T-helper 1 cell treated with Interleukin-12 subunit alpha and Interleukin-12 subunit beta and Interleukin-4 antibody, amounts not matched to agents 30 μg/mL and 1 μg/mL, for 36 hours (primary cell): Measurements from ENCODE around the gene MPP2.
"Not testable (repeated sequence)": the region's sequence is repeated elsewhere in the genome, so short reads cannot be mapped to it uniquely, and the experiment has no call there.

ENCODE experiments used
- H3K27ac Mint-ChIP-seq: one replicate; pipeline ENCODE4 v1.8.0; 2021; ENCODE audit warnings: mild to moderate bottlenecking, mixed read lengths
- H3K27me3 Mint-ChIP-seq: one replicate; pipeline ENCODE4 v1.8.0; 2021; ENCODE audit warnings: low read depth, mixed read lengths
- H3K36me3 Mint-ChIP-seq: one replicate; pipeline ENCODE4 v1.8.0; 2021; ENCODE audit warnings: low read depth, mixed read lengths
- H3K4me1 Mint-ChIP-seq: one replicate; pipeline ENCODE4 v1.8.0; 2021; ENCODE audit warnings: low read depth, mixed read lengths
- H3K4me3 Mint-ChIP-seq: one replicate; pipeline ENCODE4 v1.8.0; 2021; ENCODE audit warnings: mild to moderate bottlenecking, moderate library complexity, mixed read lengths
- H3K9me3 Mint-ChIP-seq: one replicate; pipeline ENCODE4 v1.8.0; 2021; ENCODE audit warnings: mixed read lengths

MPP2 gene

DNA sequence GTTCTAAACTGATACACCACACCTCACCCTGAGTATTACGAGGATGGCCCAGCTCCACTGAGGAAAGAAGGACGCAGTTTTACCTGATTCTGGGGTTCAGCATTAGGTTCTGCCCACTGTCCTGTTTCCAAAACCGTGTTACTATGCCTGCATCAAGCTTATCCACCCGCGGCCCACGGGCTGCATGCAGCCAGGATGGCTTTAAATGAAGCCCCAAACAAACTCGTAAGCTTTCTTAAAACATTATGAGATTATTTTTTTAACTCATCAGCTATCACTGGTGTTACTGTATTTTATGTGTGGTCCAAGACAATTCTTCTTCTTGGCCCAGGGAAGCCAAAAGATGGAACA lies 64.4 kb downstream of the MPP2 start:
- H3K36me3 Mint-ChIP-seq: no peaks in the 10 kb centered on the region
- H3K4me1 Mint-ChIP-seq: no peaks in the 10 kb centered on the region
- no peak overlapping the region for H3K27ac Mint-ChIP-seq
- H3K9me3 Mint-ChIP-seq: no peaks in the 10 kb centered on the region
- H3K27me3 Mint-ChIP-seq: peaks cover 12% of the 10 kb centered on the region
- no peak overlapping the region for H3K4me3 Mint-ChIP-seq

DNA sequence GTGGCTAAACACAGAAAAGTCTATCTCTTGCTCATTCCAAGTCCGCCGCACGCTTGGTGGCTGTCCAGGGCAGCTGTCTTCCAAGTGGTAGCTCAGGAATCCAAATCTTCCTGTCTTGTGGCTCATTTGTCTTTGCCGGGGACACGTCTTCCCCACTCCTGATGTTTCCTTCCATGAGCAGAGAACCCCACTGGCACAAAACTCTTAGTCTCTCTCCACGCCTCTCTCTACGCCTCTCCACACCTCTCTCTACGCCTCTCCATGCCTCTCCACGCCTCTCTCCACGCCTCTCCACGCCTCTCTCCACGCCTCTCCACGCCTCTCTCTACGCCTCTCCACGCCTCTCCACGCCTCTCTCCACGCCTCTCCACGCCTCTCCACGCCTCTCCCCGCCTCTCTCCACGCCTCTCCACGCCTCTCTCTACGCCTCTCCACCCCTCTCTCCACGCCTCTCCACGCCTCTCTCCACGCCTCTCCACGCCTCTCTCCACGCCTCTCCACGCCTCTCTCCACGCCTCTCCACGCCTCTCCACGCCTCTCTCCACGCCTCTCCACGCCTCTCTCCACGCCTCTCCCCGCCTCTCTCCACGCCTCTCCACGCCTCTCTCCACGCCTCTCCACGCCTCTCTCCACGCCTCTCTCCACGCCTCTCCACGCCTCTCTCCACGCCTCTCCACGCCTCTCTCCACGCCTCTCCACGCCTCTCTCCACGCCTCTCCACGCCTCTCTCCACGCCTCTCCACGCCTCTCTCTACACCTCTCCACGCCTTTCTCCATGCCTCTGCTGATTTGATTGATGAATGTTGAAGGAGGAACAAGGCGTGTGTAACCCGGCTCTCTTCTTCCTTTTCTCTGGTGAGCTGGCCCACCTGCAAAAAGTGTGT lies 65.0 kb downstream of the MPP2 start:
- H3K9me3 Mint-ChIP-seq, H3K36me3 Mint-ChIP-seq, H3K27ac Mint-ChIP-seq, H3K4me3 Mint-ChIP-seq, H3K4me1 Mint-ChIP-seq: not testable (repeated sequence)
- H3K27me3 Mint-ChIP-seq: peaks cover 11% of the 10 kb centered on the region

DNA sequence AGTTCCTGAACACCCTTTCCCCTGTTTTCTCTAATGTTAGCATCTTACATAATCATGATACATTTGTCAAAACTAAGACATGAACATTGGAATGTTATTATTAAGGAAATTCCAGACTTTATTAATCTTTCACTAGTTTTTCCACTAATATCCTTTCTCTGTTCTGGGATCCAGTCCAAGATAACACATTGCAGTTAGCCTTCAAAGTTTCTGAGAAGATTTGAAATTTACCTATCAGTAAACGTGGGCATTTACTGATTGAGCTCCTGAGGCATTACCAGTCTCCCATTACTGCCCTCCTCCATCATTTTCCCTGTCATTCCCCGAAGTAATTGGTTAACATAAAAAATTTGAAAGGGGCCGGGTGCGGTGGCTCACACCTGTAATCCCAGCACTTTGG lies 66.1 kb downstream of the MPP2 start:
- Mint-ChIP-seq H3K9me3 (no peaks in the 10 kb centered on the region), H3K4me3 (no peak overlapping the region), H3K27me3 (peaks cover 11% of the 10 kb centered on the region), H3K36me3 (no peaks in the 10 kb centered on the region), H3K27ac (no peak overlapping the region), H3K4me1 (no peaks in the 10 kb centered on the region)

DNA sequence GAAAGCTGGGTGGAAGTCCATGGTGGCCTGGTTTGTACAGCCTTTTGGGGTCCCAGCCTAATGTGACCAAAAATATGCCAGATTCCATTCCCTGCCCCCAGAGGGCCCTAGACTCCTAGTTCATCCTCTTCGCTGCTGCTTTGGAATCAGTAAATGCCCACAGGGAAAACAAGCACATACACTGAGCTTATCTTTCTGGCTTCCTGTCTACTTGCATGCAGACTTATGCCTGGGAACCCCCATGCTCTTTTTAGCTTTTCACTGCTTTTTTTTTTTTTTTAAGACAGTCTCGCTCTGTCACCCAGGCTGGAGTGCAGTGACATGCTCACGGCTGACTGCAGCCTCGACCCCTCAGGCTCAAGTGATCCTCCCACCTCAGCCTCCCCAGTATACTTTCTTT lies 66.5 kb downstream of the MPP2 start:
- Mint-ChIP-seq H3K27me3 (peaks cover 16% of the 10 kb centered on the region), H3K27ac (no peak overlapping the region), H3K9me3 (no peaks in the 10 kb centered on the region), H3K4me3 (no peak overlapping the region), H3K4me1 (no peaks in the 10 kb centered on the region), H3K36me3 (no peaks in the 10 kb centered on the region)

DNA sequence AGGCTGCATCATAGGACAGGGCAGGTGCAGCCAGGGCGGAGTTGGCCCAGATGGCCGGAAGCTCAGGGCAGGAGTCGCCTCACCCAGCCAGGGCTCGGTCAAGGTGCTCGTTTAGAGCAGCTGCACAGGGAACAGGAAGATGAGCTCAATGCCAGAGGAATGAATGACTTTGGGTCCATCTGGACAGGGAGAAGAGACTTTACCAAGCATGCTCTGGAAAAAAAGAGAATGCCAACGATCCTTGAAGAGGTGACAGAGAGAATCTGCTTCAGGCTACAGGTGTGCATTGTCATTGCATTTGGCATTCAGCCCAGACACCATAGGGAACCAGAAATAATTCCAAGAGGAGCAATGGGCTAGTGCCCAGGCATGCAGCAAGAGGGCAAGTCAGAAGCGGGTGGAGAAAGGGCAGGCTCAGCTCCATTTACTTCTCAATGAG lies 67.6 kb downstream of the MPP2 start:
- H3K36me3 Mint-ChIP-seq: no peaks in the 10 kb centered on the region
- H3K27me3 Mint-ChIP-seq: peaks cover 24% of the 10 kb centered on the region

DNA sequence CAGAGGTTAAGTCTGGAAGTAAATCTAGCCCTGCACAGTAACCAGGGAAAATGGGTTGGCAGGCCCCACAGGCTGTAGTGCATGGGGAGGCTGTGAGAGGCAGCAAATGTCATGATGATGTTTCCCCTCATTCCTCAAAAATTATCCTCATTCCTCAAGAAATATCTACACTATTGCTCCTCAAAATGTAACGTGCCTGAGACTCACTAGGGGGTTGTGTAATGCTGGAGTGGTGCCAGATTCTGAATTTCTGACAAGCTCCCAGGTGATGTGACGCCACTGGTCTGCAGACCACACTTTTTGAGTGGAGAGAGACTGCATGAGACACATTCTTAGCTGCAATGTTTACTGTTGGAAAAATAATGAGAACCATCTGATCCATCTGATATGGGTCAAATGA lies 73.2 kb downstream of the MPP2 start:
- Mint-ChIP-seq H3K4me3 (no peak overlapping the region), H3K36me3 (no peaks in the 10 kb centered on the region), H3K27ac (no peak overlapping the region), H3K4me1 (peaks cover 6% of the 10 kb centered on the region), H3K27me3 (peaks cover 59% of the 10 kb centered on the region), H3K9me3 (no peaks in the 10 kb centered on the region)

More for the DNA sequence above, 67.6 kb downstream of the MPP2 start:
- H3K4me1 Mint-ChIP-seq: no peaks in the 10 kb centered on the region
- no peak overlapping the region for H3K27ac Mint-ChIP-seq
- H3K4me3 Mint-ChIP-seq: no peak overlapping the region
- no peaks in the 10 kb centered on the region for H3K9me3 Mint-ChIP-seq

DNA sequence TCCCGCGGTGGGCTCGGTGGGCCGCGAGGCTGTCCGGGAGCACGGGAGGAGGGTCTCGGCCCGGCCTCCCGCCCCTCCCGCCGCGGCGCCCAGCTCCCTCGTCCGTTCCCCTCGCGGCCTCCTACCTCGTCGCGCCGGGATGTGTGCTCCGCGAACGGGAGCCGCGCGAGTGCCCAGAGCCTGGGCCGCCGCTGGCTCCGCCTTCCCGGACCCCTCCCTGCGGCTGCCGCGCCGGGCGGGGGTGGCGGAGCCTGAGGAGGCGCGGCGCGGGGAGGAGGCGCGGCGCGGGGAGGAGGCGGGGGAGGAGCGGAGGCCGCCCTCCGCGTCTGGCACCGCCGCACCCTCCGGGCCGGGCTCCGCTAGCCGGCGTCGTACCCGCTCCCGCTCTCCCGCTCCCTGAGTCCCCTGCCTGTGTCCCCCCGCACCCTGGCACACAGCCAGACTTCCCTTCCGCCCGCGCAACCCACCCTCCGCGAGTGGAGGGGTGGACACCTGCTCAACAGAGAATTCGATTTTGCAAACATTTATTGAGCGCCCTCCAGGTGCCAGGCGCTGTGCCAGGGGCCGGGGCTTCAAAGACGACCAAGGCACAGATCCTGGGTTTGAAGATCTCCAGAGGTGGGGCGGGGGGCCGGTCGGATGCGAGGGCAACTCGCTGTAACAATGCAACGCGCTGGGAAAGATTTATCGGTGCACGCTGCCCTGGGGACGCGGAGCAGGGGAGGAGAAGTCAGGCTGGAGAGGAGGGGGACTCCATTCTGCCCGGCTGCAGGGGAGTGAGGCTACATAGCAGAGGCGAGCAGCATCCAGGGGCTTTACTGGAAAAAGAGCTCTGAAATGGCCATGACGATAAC lies 74.1 kb downstream of the MPP2 start, which contains the start of gene MPP3:
Gene MPP3, minus strand, starts transcription at position 171 of the 854 bp plus-strand sequence. CDS start 1,240 bp downstream, outside the sequence.
- Mint-ChIP-seq H3K27me3 (peaks cover 62% of the 10 kb centered on the region), H3K4me3 (peak within 1 kb of the TSS; percentile 75), H3K4me1 (peaks cover 6% of the 10 kb centered on the region), H3K27ac (no peak within 1 kb of the TSS), H3K9me3 (no peaks in the 10 kb centered on the region), H3K36me3 (no peaks in the 10 kb centered on the region)

DNA sequence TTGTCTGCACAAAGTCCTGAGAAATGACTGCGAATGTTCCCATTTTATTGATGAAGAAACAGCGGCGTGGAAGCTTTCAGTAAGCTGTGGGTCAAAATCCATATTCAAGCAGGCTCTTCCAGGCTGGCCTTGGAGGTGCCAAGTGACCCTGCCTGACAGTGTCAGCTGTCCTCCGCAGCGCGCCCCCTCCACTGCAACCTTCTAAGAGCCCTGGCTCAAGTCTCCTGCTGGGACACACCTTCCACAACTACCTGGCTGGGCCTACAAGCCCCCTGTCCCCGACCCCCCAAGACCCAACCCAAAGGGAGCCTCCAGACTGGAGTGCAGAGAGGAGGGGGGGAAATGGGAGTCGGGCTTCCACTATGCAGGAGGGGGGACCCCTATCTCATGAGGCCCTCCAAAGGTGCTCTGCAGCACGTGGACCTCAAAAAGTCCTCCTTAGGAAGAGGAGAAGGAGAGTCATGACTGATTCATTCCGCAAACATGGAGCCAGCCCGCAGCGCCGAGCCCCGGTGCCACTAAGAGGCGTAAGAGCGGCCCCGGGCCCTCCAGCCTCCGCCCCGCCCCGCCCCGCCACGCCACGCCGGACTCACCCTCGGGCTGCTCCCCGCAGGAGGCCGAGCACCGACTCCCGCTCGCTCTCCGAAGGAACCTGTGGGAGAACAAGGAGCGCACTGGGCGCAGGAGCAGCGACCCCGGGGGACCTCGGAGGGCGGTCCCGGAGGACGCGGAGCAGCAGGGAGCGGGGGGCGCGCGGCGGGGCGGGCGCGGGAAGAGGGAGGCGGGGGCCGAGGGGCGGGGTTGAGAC lies 75.0 kb downstream of the MPP2 start:
- H3K27ac Mint-ChIP-seq: no peak overlapping the region
- peaks cover 59% of the 10 kb centered on the region for H3K27me3 Mint-ChIP-seq
- H3K9me3 Mint-ChIP-seq: no peaks in the 10 kb centered on the region
- H3K4me3 Mint-ChIP-seq: peak overlapping the region; percentile 67
- peaks cover 6% of the 10 kb centered on the region for H3K4me1 Mint-ChIP-seq
- H3K36me3 Mint-ChIP-seq: no peaks in the 10 kb centered on the region

DNA sequence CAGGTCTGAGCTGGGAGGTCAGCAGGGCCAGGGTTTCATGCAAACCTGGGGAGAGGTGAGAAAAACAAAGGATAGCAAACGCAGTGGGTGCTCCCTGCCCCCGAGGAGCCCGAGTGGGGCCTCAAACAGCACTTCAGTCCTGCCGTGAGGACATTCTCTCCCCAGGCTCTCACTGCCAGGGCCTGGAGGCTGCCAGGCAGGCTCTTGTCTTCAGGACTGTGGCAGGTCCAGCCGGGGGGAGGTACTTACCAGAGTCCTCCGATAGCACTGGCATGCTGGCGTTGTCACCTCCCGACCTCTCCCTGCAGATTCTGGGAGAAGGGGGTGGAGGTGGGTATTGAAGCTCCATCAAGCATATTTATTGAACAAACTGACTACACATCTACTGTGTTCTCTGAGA lies 75.7 kb downstream of the MPP2 start:
- Mint-ChIP-seq H3K27ac (no peak overlapping the region), H3K9me3 (no peaks in the 10 kb centered on the region), H3K36me3 (no peaks in the 10 kb centered on the region), H3K4me1 (peaks cover 6% of the 10 kb centered on the region), H3K4me3 (peak overlapping the region; percentile 23), H3K27me3 (peaks cover 59% of the 10 kb centered on the region)

DNA sequence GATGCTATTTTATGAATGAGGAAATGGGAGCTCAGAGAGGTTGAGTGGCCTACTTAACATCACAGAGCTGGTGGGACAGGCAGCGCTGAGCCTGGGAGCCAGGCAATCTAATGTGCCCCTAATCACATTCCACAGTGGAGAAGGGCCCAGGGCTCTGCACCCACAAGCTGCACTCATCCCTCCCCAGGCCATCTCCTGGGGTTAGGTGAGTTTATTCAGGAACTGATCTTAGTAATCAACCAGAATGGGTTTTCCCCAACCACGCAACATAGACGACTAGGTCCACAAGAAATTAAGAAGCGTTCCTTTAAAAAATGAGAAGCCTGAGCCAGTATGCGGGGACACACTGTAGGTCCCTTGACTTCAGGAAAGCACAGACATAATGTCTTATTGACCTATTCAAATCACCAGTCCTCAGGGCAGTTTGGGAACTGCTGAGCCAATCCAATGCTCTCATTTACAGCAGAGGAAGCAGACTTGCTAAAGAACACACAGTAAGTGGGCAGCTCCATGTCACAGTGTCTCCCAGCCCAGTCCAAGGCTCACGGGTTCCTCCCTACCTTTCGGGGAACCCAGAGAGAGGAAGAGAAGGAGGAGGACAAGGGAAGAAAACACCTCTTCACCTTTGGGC lies 76.7 kb downstream of the MPP2 start:
- Mint-ChIP-seq H3K4me3 (no peak overlapping the region), H3K4me1 (peaks cover 6% of the 10 kb centered on the region), H3K9me3 (no peaks in the 10 kb centered on the region), H3K27me3 (peaks cover 52% of the 10 kb centered on the region), H3K36me3 (no peaks in the 10 kb centered on the region), H3K27ac (no peak overlapping the region)

DNA sequence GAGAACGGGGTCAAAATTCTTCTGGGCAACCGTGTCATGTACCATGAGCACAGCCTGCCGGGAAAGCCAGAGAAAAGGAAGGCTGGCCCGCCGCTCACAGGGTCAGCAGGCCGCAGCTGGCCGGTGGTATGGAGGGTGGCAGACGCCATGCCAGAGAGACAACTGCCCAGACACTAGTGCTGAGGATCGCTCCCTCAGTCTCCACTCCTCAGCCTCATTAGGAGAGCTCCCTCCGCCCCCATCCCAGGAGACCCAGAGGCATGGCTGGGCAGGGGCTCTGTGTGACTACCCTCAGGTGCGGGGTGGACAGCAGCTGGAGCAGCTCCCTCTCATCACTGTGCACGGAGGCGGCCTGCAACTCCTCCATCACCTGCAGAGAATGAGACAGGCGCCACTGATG lies 77.6 kb downstream of the MPP2 start:
- peaks cover 46% of the 10 kb centered on the region for H3K27me3 Mint-ChIP-seq
- H3K4me3 Mint-ChIP-seq: no peak overlapping the region
- no peaks in the 10 kb centered on the region for H3K36me3 Mint-ChIP-seq
- no peaks in the 10 kb centered on the region for H3K9me3 Mint-ChIP-seq
- H3K4me1 Mint-ChIP-seq: peaks cover 6% of the 10 kb centered on the region
- no peak overlapping the region for H3K27ac Mint-ChIP-seq

DNA sequence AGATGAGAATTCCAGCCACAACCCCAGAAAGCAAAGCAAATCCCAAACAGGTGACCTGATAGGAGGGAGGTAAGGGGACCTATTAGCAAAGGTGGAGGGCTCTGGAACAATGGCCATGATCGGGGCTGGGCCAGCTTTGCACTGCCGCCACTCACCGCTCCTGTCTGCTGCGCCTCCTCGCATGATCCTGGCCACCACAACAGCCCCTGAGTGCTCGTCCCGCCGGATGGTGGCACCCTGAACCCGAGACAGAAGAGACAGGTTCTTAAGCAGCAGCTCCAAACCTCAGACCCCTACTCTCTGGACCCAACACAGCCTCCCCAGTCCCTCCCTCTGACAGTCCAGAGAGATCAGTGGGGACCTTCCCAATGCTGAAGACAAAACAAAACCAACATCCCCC lies 79.7 kb downstream of the MPP2 start:
- Mint-ChIP-seq H3K4me3 (no peak overlapping the region), H3K27ac (no peak overlapping the region), H3K27me3 (peaks cover 30% of the 10 kb centered on the region), H3K36me3 (no peaks in the 10 kb centered on the region), H3K9me3 (no peaks in the 10 kb centered on the region), H3K4me1 (peaks cover 3% of the 10 kb centered on the region)

DNA sequence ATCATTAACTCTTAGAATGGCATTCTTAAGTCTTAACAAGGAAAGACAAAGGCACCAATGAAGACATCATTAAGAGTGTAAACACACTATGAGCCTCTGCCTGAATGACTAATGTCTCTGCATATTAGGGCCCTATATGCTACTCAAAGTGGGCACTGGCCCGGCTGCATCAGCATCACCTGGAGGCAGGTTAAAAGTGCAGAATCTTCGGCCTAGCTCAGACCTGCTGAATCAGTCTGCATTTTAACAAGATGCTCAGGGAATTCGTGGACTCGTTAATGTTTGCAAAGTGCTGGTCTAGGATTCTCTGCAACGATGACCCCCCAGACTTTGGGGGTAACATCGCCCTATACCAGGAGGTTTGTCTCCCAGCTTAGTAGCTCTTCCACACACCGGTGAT lies 81.1 kb downstream of the MPP2 start:
- no peaks in the 10 kb centered on the region for H3K9me3 Mint-ChIP-seq
- H3K27ac Mint-ChIP-seq: no peak overlapping the region
- H3K36me3 Mint-ChIP-seq: no peaks in the 10 kb centered on the region
- peaks cover 17% of the 10 kb centered on the region for H3K27me3 Mint-ChIP-seq
- H3K4me1 Mint-ChIP-seq: peaks cover 3% of the 10 kb centered on the region
- no peak overlapping the region for H3K4me3 Mint-ChIP-seq

DNA sequence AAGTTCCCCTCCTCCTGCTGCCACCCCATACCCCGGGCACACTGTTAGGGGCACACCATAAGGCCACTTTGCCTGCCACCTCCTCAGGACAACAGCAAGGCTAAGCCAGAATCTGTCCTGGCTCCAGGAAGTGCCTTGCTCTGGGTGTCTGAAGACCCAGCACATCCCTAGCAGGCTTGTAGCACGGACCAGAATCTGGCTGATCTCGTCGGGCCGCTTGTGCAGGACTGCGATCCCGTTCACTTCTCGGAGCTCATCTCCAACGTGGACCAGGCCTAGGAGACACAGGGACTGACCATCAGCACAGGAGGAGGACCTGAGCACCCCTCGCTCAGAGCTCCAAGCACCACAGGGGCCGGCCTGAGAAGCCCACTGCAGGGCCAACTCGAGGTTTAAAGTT lies 81.8 kb downstream of the MPP2 start:
- H3K4me1 Mint-ChIP-seq: no peaks in the 10 kb centered on the region

More for the DNA sequence above, 81.8 kb downstream of the MPP2 start:
- no peaks in the 10 kb centered on the region for H3K9me3 Mint-ChIP-seq
- H3K27me3 Mint-ChIP-seq: peaks cover 11% of the 10 kb centered on the region
- no peaks in the 10 kb centered on the region for H3K36me3 Mint-ChIP-seq
- no peak overlapping the region for H3K4me3 Mint-ChIP-seq
- H3K27ac Mint-ChIP-seq: no peak overlapping the region
